SU-DHL-6 (cell line): Measurements from ENCODE around the gene ERFL.

Experiments used
- H2AFZ ChIP-seq: fragments of 200-600 bp; sonication (generic); 2 replicates; pipeline ENCODE4 v1.6.1; 2014; ENCODE audit warnings: low read depth, mild to moderate bottlenecking, moderate library complexity, mixed read lengths, antibody characterized with exemption, low read length; ENCODE audit not compliant: severe bottlenecking
- H3F3A ChIP-seq: fragments of 200-600 bp; shearing (Covaris generic); 2 replicates; pipeline ENCODE4 v1.6.0; 2016; ENCODE audit warnings: antibody characterized with exemption, mild to moderate bottlenecking; ENCODE audit not compliant: insufficient read depth
- H3K27ac ChIP-seq: fragments of 200-600 bp; sonication (generic); 2 replicates; pipeline ENCODE4 v1.5.1; 2016; ENCODE audit warnings: low read depth, mild to moderate bottlenecking, low read length, moderate library complexity, mixed read lengths
- H3K27me3 ChIP-seq: fragments of 200-600 bp; sonication (generic), shearing (Covaris generic); 2 replicates; pipeline ENCODE4 v1.6.0; 2014; ENCODE audit warnings: mild to moderate bottlenecking, low read length
- H3K36me3 ChIP-seq: fragments of 200-600 bp; sonication (generic); 2 replicates; pipeline ENCODE4 v1.6.1; 2014; ENCODE audit warnings: mild to moderate bottlenecking, low read length, mixed read lengths
- H3K4me2 ChIP-seq: fragments of 300-600, 200-600 bp; shearing (Covaris generic), sonication (generic); 2 replicates; pipeline ENCODE4 v1.6.0; 2014; ENCODE audit warnings: low read length, low read depth, mild to moderate bottlenecking; ENCODE audit not compliant: poor library complexity, severe bottlenecking
- H3K4me3 ChIP-seq: fragments of 200-600 bp; sonication (generic); 2 replicates; pipeline ENCODE4 v1.5.1; 2014; ENCODE audit warnings: antibody characterized with exemption, low read length, mild to moderate bottlenecking, mixed read lengths; ENCODE audit not compliant: insufficient read depth, poor library complexity, severe bottlenecking
- H3K79me2 ChIP-seq: fragments of 200-600 bp; sonication (generic); 2 replicates; pipeline ENCODE4 v1.6.1; 2014; ENCODE audit warnings: mild to moderate bottlenecking, low read length, moderate library complexity; ENCODE audit not compliant: insufficient read depth
- H3K9ac ChIP-seq: fragments of 200-600 bp; sonication (generic); 2 replicates; pipeline ENCODE4 v1.7.0; 2014; ENCODE audit warnings: mild to moderate bottlenecking, low read length
- H3K9me2 ChIP-seq: fragments of 200-600 bp; sonication (generic); replicated peaks from 2 replicates; pipeline ENCODE4 v1.6.1; 2014; ENCODE audit warnings: low read length; ENCODE audit not compliant: insufficient read depth
- H3K9me3 ChIP-seq: fragments of 200-600 bp; sonication (generic); 2 replicates; pipeline ENCODE4 v1.6.1; 2014; ENCODE audit warnings: low read length, mixed read lengths; ENCODE audit not compliant: insufficient read depth
- H4K20me1 ChIP-seq: fragments of 200-600 bp; sonication (generic); 2 replicates; pipeline ENCODE4 v1.6.1; 2014; ENCODE audit warnings: low read depth, mild to moderate bottlenecking, antibody characterized with exemption, low read length, moderate library complexity, mixed read lengths
- CTCF ChIP-seq: fragments of 200-600 bp; sonication (generic); IDR thresholded peaks from one replicate; pipeline ENCODE4 v1.5.1; 2017; ENCODE audit warnings: antibody characterized with exemption, mild to moderate bottlenecking, low read length, moderate library complexity; ENCODE audit not compliant: insufficient read depth, poor library complexity, severe bottlenecking
- EZH2phosphoT487 ChIP-seq: fragments of 200-600 bp; sonication (generic), shearing (Covaris generic); conservative IDR thresholded peaks from 2 replicates; pipeline ENCODE4 v1.6.1; 2018; ENCODE audit warnings: mild to moderate bottlenecking, antibody characterized with exemption, low read length, moderate library complexity, mixed read lengths

ERFL gene

GRCh38 chr19:41969772-41970458 lies 41.7 kb upstream of the ERFL start:
- H3K4me2 ChIP-seq, result no peak overlapping the region
- H3K79me2 ChIP-seq, result no peaks in the 10 kb centered on the region
- H3K27me3 ChIP-seq, result no peaks in the 10 kb centered on the region
- no peak overlapping the region for H3K9ac ChIP-seq
- H2AFZ ChIP-seq, result no peak overlapping the region
- no peak overlapping the region for H3K27ac ChIP-seq
- H4K20me1 ChIP-seq, result no peaks in the 10 kb centered on the region
- H3K4me3 ChIP-seq, result no peak overlapping the region
- no peaks in the 10 kb centered on the region for H3F3A ChIP-seq
- no peak for TF ChIP-seq CTCF
- TF ChIP-seq EZH2phosphoT487, result no peak
- H3K9me3 ChIP-seq, result no peaks in the 10 kb centered on the region
- no peaks in the 10 kb centered on the region for H3K9me2 ChIP-seq
- no peaks in the 10 kb centered on the region for H3K36me3 ChIP-seq

GRCh38 chr19:41968751-41969595 lies 40.7 kb upstream of the ERFL start:
- Histone ChIP-seq H3K9ac (no peak overlapping the region), H3F3A (no peaks in the 10 kb centered on the region), H3K79me2 (no peaks in the 10 kb centered on the region), H3K9me2 (no peaks in the 10 kb centered on the region), H4K20me1 (no peaks in the 10 kb centered on the region), H3K4me2 (no peak overlapping the region), H3K27me3 (no peaks in the 10 kb centered on the region), H3K27ac (no peak overlapping the region), H3K36me3 (no peaks in the 10 kb centered on the region), H2AFZ (no peak overlapping the region), H3K4me3 (no peak overlapping the region), H3K9me3 (no peaks in the 10 kb centered on the region)
- TF ChIP-seq CTCF (no peak), EZH2phosphoT487 (no peak)

- H3K9ac ChIP-seq, result no peak overlapping the region
- no peaks in the 10 kb centered on the region for H3K27me3 ChIP-seq
- no peak overlapping the region for H3K4me3 ChIP-seq
- H3K9me3 ChIP-seq, result no peaks in the 10 kb centered on the region
- no peak overlapping the region for H2AFZ ChIP-seq
- TF ChIP-seq CTCF, result no peak
- no peak for TF ChIP-seq EZH2phosphoT487
- H4K20me1 ChIP-seq, result no peaks in the 10 kb centered on the region
- no peaks in the 10 kb centered on the region for H3K9me2 ChIP-seq
- H3K4me2 ChIP-seq, result no peak overlapping the region
- no peaks in the 10 kb centered on the region for H3K79me2 ChIP-seq
- H3K36me3 ChIP-seq, result no peaks in the 10 kb centered on the region
- no peak overlapping the region for H3K27ac ChIP-seq
- H3F3A ChIP-seq, result no peaks in the 10 kb centered on the region
Measured at GRCh38 chr19:41967054-41967783, 39.0 kb upstream of the ERFL start.
